ENCODE data around the gene UBA52.
A peak's percentile ranks its signal among the peaks of the same experiment; 100 is the strongest.

Gene UBA52

DNA sequence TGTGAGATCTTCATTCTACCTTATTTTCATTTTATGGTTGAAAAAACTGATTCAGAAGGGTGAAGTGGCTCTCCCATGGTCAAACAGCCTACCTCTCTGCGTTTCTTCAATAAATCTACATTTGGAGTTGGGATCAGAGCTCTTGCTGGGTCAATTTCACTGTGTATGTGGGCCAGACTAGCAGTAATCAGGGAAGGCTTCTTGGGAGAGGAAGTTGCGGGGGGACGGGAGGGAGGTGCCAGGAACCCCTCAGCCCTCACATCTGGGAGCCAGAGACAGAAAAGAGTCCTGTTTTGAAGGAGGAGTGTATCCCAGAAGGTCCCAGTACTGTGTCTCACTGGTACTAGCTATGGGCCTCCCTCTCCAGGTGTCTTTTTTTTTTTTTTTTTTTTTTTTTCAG is 13.1 kb upstream of the UBA52 start:
- Histone ChIP-seq H3K4me1 (ENCODE audit: control insufficient read depth, low read depth, low read length) (peaks cover 1% of the 10 kb centered on the region), H3K36me3 (ENCODE audit: control insufficient read depth, insufficient read depth, low read length) (peaks cover 2% of the 10 kb centered on the region), H3K56ac (ENCODE audit: low read length) (peak overlapping the region; percentile 82), H3K79me2 (ENCODE audit: control insufficient read depth, insufficient read depth, low read length) (peaks cover 16% of the 10 kb centered on the region), H2BK120ac (ENCODE audit: low read depth, low read length) (no peak overlapping the region), H4K8ac (ENCODE audit: low read depth, low read length) (no peak overlapping the region), H3K4ac (ENCODE audit: low read depth, low read length) (no peak overlapping the region), H3K4me3 (ENCODE audit: low read length) (peak overlapping the region; percentile 87), H3K27ac (ENCODE audit: low read depth, low read length) (no peak overlapping the region), H3K9ac (ENCODE audit: low read length) (peak overlapping the region; percentile 72), H4K5ac (ENCODE audit: low read length) (no peak overlapping the region), H3K27me3 (ENCODE audit: insufficient read depth, low read length, poor library complexity) (no peaks in the 10 kb centered on the region), H3K4me2 (ENCODE audit: low read length) (peak overlapping the region; percentile 40), H2AK5ac (ENCODE audit: low read length) (peak overlapping the region; percentile 14), H3K18ac (ENCODE audit: low read length) (no peak overlapping the region), H2BK15ac (replicated peaks; ENCODE audit: low read depth) (no peak overlapping the region), H3K23ac (ENCODE audit: low read length) (no peak overlapping the region), H3K79me1 (ENCODE audit: low read length) (peaks cover 12% of the 10 kb centered on the region), H2BK5ac (ENCODE audit: low read length) (no peak overlapping the region)
- no CpG with 5 or more reads among the region's 3 CpGs for WGBS (ENCODE audit: extremely low coverage, insufficient coverage, low lambda C conversion rate)
- no peak for DNase-seq

- H3K27ac ChIP-seq (ENCODE audit: low read depth, low read length): no peak overlapping the region
- WGBS (ENCODE audit: extremely low coverage, insufficient coverage, low lambda C conversion rate): no CpG with 5 or more reads among the region's 5 CpGs
Observed at GRCh38 chr19:18559685-18560084, 12.0 kb upstream of the UBA52 start.

DNA sequence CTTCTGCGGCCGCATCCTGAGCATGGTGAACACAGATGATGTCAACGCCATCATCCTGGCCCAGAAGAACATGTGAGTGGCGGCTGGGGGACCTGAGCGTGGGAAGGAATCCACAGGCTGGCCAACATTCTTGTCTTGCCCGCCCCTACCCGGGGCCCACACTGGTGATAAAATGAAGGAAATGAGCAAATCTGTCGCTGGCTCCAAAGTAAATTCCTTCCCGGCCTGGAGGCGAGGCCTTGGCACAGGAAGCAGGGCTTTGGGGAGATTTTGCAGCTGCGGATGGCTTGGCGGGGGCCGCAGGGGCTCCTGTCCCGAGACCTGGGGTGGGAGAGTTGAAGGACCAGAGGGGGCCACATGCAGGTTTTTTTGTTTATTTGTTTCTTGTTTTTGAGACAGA is 9.6 kb upstream of the UBA52 start:
- no peak for DNase-seq
- Histone ChIP-seq H3K23ac (ENCODE audit: low read length) (no peak overlapping the region), H3K27me3 (ENCODE audit: insufficient read depth, low read length, poor library complexity) (no peaks in the 10 kb centered on the region), H3K56ac (ENCODE audit: low read length) (no peak overlapping the region), H4K5ac (ENCODE audit: low read length) (no peak overlapping the region), H3K79me2 (ENCODE audit: control insufficient read depth, insufficient read depth, low read length) (peaks cover 16% of the 10 kb centered on the region), H3K4me1 (ENCODE audit: control insufficient read depth, low read depth, low read length) (peaks cover 1% of the 10 kb centered on the region), H3K79me1 (ENCODE audit: low read length) (peaks cover 12% of the 10 kb centered on the region), H3K4ac (ENCODE audit: low read depth, low read length) (no peak overlapping the region), H2BK5ac (ENCODE audit: low read length) (no peak overlapping the region), H3K9ac (ENCODE audit: low read length) (no peak overlapping the region), H3K4me2 (ENCODE audit: low read length) (no peak overlapping the region), H3K18ac (ENCODE audit: low read length) (no peak overlapping the region), H3K36me3 (ENCODE audit: control insufficient read depth, insufficient read depth, low read length) (peaks cover 7% of the 10 kb centered on the region), H4K8ac (ENCODE audit: low read depth, low read length) (no peak overlapping the region), H3K4me3 (ENCODE audit: low read length) (no peak overlapping the region), H2AK5ac (ENCODE audit: low read length) (no peak overlapping the region), H3K27ac (ENCODE audit: low read depth, low read length) (no peak overlapping the region), H2BK15ac (replicated peaks; ENCODE audit: low read depth) (no peak overlapping the region), H2BK120ac (ENCODE audit: low read depth, low read length) (no peak overlapping the region)
- no CpG with 5 or more reads among the region's 14 CpGs for WGBS (ENCODE audit: extremely low coverage, insufficient coverage, low lambda C conversion rate)

More at GRCh38 chr19:18559685-18560084, 12.0 kb upstream of the UBA52 start:
- no peak overlapping the region for H3K18ac ChIP-seq (ENCODE audit: low read length)
- no peak overlapping the region for H3K9ac ChIP-seq (ENCODE audit: low read length)
- no peak overlapping the region for H3K4me2 ChIP-seq (ENCODE audit: low read length)
- no peak overlapping the region for H2BK5ac ChIP-seq (ENCODE audit: low read length)
- peaks cover 16% of the 10 kb centered on the region for H3K79me2 ChIP-seq (ENCODE audit: control insufficient read depth, insufficient read depth, low read length)
- H3K79me1 ChIP-seq (ENCODE audit: low read length): peaks cover 12% of the 10 kb centered on the region
- H4K8ac ChIP-seq (ENCODE audit: low read depth, low read length): no peak overlapping the region
- no peak overlapping the region for H3K4ac ChIP-seq (ENCODE audit: low read depth, low read length)
- H3K56ac ChIP-seq (ENCODE audit: low read length): no peak overlapping the region
- no peaks in the 10 kb centered on the region for H3K27me3 ChIP-seq (ENCODE audit: insufficient read depth, low read length, poor library complexity)
- H3K4me3 ChIP-seq (ENCODE audit: low read length): no peak overlapping the region
- H2BK15ac ChIP-seq (replicated peaks; ENCODE audit: low read depth): no peak overlapping the region
- no peak for DNase-seq
- no peak overlapping the region for H2AK5ac ChIP-seq (ENCODE audit: low read length)
- no peak overlapping the region for H2BK120ac ChIP-seq (ENCODE audit: low read depth, low read length)
- peaks cover 1% of the 10 kb centered on the region for H3K4me1 ChIP-seq (ENCODE audit: control insufficient read depth, low read depth, low read length)
- H3K36me3 ChIP-seq (ENCODE audit: control insufficient read depth, insufficient read depth, low read length): peaks cover 4% of the 10 kb centered on the region
- no peak overlapping the region for H4K5ac ChIP-seq (ENCODE audit: low read length)
- H3K23ac ChIP-seq (ENCODE audit: low read length): no peak overlapping the region

DNA sequence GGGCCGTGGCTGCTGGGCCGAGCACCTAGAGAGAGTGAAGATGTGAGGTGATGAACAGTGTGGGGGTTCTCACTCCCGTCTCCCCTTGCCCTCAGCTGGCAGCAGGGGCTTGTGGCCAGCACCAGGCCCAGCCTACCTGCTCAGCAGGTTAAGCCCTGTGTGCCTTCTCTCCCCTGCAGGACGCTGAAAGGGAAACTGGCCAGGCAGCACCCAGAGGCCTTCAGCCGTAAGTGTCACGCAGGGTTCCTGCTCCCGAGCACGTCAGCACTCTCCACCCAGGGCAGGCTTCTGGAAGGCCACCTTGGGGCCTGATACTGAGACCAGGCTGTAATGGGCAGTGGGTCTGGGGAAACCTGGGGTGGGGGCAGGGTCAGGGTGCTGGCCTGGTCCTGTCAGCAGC is 4.7 kb upstream of the UBA52 start:
- H2BK5ac ChIP-seq (ENCODE audit: low read length): no peak overlapping the region
- DNase-seq: no peak
- peaks cover 12% of the 10 kb centered on the region for H3K36me3 ChIP-seq (ENCODE audit: control insufficient read depth, insufficient read depth, low read length)
- H2BK120ac ChIP-seq (ENCODE audit: low read depth, low read length): no peak overlapping the region
- H3K79me1 ChIP-seq (ENCODE audit: low read length): no peaks in the 10 kb centered on the region
- no peak overlapping the region for H3K56ac ChIP-seq (ENCODE audit: low read length)
- H3K4me3 ChIP-seq (ENCODE audit: low read length): no peak overlapping the region
- H3K4me1 ChIP-seq (ENCODE audit: control insufficient read depth, low read depth, low read length): no peaks in the 10 kb centered on the region
- no peak overlapping the region for H3K9ac ChIP-seq (ENCODE audit: low read length)
- H2AK5ac ChIP-seq (ENCODE audit: low read length): no peak overlapping the region
- no peak overlapping the region for H2BK15ac ChIP-seq (replicated peaks; ENCODE audit: low read depth)
- no peak overlapping the region for H3K4me2 ChIP-seq (ENCODE audit: low read length)
- H3K4ac ChIP-seq (ENCODE audit: low read depth, low read length): no peak overlapping the region
- H3K27ac ChIP-seq (ENCODE audit: low read depth, low read length): no peak overlapping the region
- no peak overlapping the region for H3K23ac ChIP-seq (ENCODE audit: low read length)
- no peaks in the 10 kb centered on the region for H3K27me3 ChIP-seq (ENCODE audit: insufficient read depth, low read length, poor library complexity)
- H3K79me2 ChIP-seq (ENCODE audit: control insufficient read depth, insufficient read depth, low read length): peaks cover 2% of the 10 kb centered on the region
- no peak overlapping the region for H4K5ac ChIP-seq (ENCODE audit: low read length)
- H4K8ac ChIP-seq (ENCODE audit: low read depth, low read length): no peak overlapping the region
- H3K18ac ChIP-seq (ENCODE audit: low read length): no peak overlapping the region
- WGBS (ENCODE audit: extremely low coverage, insufficient coverage, low lambda C conversion rate): no CpG with 5 or more reads among the region's 8 CpGs

GRCh38 chr19:18568367-18568766 is 3.3 kb upstream of the UBA52 start:
- Histone ChIP-seq H3K36me3 (ENCODE audit: control insufficient read depth, insufficient read depth, low read length) (peaks cover 15% of the 10 kb centered on the region), H3K27ac (ENCODE audit: low read depth, low read length) (no peak overlapping the region), H3K27me3 (ENCODE audit: insufficient read depth, low read length, poor library complexity) (no peaks in the 10 kb centered on the region), H3K56ac (ENCODE audit: low read length) (no peak overlapping the region), H2BK120ac (ENCODE audit: low read depth, low read length) (no peak overlapping the region), H3K4ac (ENCODE audit: low read depth, low read length) (no peak overlapping the region), H3K23ac (ENCODE audit: low read length) (no peak overlapping the region), H2BK5ac (ENCODE audit: low read length) (no peak overlapping the region), H3K4me2 (ENCODE audit: low read length) (no peak overlapping the region), H3K18ac (ENCODE audit: low read length) (no peak overlapping the region), H3K79me1 (ENCODE audit: low read length) (peaks cover 8% of the 10 kb centered on the region), H3K4me1 (ENCODE audit: control insufficient read depth, low read depth, low read length) (peaks cover 4% of the 10 kb centered on the region), H4K8ac (ENCODE audit: low read depth, low read length) (no peak overlapping the region), H2AK5ac (ENCODE audit: low read length) (no peak overlapping the region), H3K79me2 (ENCODE audit: control insufficient read depth, insufficient read depth, low read length) (peaks cover 16% of the 10 kb centered on the region), H4K5ac (ENCODE audit: low read length) (no peak overlapping the region), H3K4me3 (ENCODE audit: low read length) (no peak overlapping the region), H2BK15ac (replicated peaks; ENCODE audit: low read depth) (no peak overlapping the region), H3K9ac (ENCODE audit: low read length) (no peak overlapping the region)
- DNase-seq: no peak
- no CpG with 5 or more reads among the region's 15 CpGs for WGBS (ENCODE audit: extremely low coverage, insufficient coverage, low lambda C conversion rate)

- Histone ChIP-seq H3K27me3 (ENCODE audit: insufficient read depth, low read length, poor library complexity) (no peaks in the 10 kb centered on the region), H3K9ac (ENCODE audit: low read length) (no peak overlapping the region), H3K27ac (ENCODE audit: low read depth, low read length) (no peak overlapping the region), H2BK15ac (replicated peaks; ENCODE audit: low read depth) (no peak overlapping the region), H4K5ac (ENCODE audit: low read length) (no peak overlapping the region), H2BK120ac (ENCODE audit: low read depth, low read length) (no peak overlapping the region), H3K18ac (ENCODE audit: low read length) (no peak overlapping the region), H3K79me2 (ENCODE audit: control insufficient read depth, insufficient read depth, low read length) (peaks cover 19% of the 10 kb centered on the region), H2AK5ac (ENCODE audit: low read length) (no peak overlapping the region), H3K56ac (ENCODE audit: low read length) (no peak overlapping the region), H3K23ac (ENCODE audit: low read length) (no peak overlapping the region), H3K36me3 (ENCODE audit: control insufficient read depth, insufficient read depth, low read length) (peaks cover 21% of the 10 kb centered on the region), H4K8ac (ENCODE audit: low read depth, low read length) (no peak overlapping the region), H3K4me3 (ENCODE audit: low read length) (no peak overlapping the region), H3K4me2 (ENCODE audit: low read length) (no peak overlapping the region), H3K79me1 (ENCODE audit: low read length) (peaks cover 19% of the 10 kb centered on the region), H3K4me1 (ENCODE audit: control insufficient read depth, low read depth, low read length) (peaks cover 4% of the 10 kb centered on the region), H3K4ac (ENCODE audit: low read depth, low read length) (no peak overlapping the region), H2BK5ac (ENCODE audit: low read length) (no peak overlapping the region)
- no peak for DNase-seq
- WGBS (ENCODE audit: extremely low coverage, insufficient coverage, low lambda C conversion rate): no CpG with 5 or more reads among the region's 18 CpGs
Observed at GRCh38 chr19:18574691-18575291, 3.1 kb downstream of the UBA52 start.

Data from mesendoderm (in vitro differentiated cells).